K562 (cell line): Measurements from ENCODE around the gene SRMS. TPM values are rescaled to one million over a fixed set of nuclear protein-coding genes. Genes with fewer than 3 reads are reported as not detected.

Experiments used
- ATAC-seq: fragments of 200-7000 bp; cut with Tn5 transposase; 3 replicates; pipeline ENCODE4 v1.9.1; 2020; ENCODE audit warnings: moderate library complexity
- BruUV-seq: library from RNA; stranded (reverse); fragments of 400-500 nt; replicated peaks from 2 replicates; lab custom pipeline; 2021; lab: Mats Ljungman, UMichigan
- CTCF ChIA-PET: fragments of 300-600 bp; formaldehyde crosslinking; extraction: SDS; loops from one replicate; lab custom pipeline; 2021; ENCODE audit warnings: low intra/inter-chr PET ratio; lab: Yijun Ruan, JAX
- POLR2A ChIA-PET: fragments of 300-600, 350-650 bp; sonication (Branson Sonifier 250); formaldehyde crosslinking; extraction: SDS; loops from one replicate; lab custom pipeline; 2021; ENCODE audit warnings: antibody characterized with exemption, inconsistent platforms; lab: Yijun Ruan, JAX
- DNase-seq, 4 experiments: peaks; one replicate each; pipeline versions ENCODE4 v3.0.0 to v3.0.0-alpha.2; 2011 to 2018; ENCODE audit warnings: low spot score in 3 of 4, mixed read lengths in 3 of 4; ENCODE audit errors: extremely low read depth in 1 of 4
- FAIRE-seq: peaks from 2 replicates; lab custom pipeline; 2011; peaks lifted over from hg19 to GRCh38; lab: Jason Lieb, UNC
- H2AFZ ChIP-seq: 2 replicates; pipeline ENCODE4 v1.6.0; 2011; ENCODE audit warnings: low read depth, low read length, control low read depth, inconsistent platforms
- H3K27ac ChIP-seq: fragments of 200-600 bp; 3 replicates; pipeline ENCODE4 v1.8.0; 2011; ENCODE audit warnings: low read depth, mild to moderate bottlenecking, control low read depth, inconsistent platforms, low read length, moderate library complexity, mixed read lengths; ENCODE audit errors: extremely low read depth
- H3K27me3 ChIP-seq, 2 experiments: fragments of 300-600 bp in 1 of 2; 2 replicates in 1 of 2; 3 replicates in 1 of 2; pipeline versions ENCODE4 v1.6.0 to v1.8.0; 2011; ENCODE audit warnings: inconsistent platforms in 2 of 2, low read length in 2 of 2, mild to moderate bottlenecking in 1 of 2, mixed read lengths in 1 of 2, moderate library complexity in 1 of 2; ENCODE audit not compliant: control insufficient read depth in 2 of 2, insufficient read depth in 2 of 2
- H3K36me3 ChIP-seq: fragments of 300-600 bp; 3 replicates; pipeline ENCODE4 v1.8.0; 2011; ENCODE audit warnings: mild to moderate bottlenecking, low read length, inconsistent platforms; ENCODE audit not compliant: control insufficient read depth, insufficient read depth
- H3K4me1 ChIP-seq, 2 experiments: fragments of 200-600 bp in 1 of 2; replicated peaks in 1 of 2; 2 replicates in 1 of 2; 3 replicates in 1 of 2; pipeline versions ENCODE4 v1.5.1 to v1.8.0; 2011; ENCODE audit warnings: inconsistent platforms in 2 of 2, low read length in 2 of 2, mild to moderate bottlenecking in 1 of 2, mixed read lengths in 1 of 2, moderate library complexity in 1 of 2; ENCODE audit not compliant: control insufficient read depth in 2 of 2, insufficient read depth in 2 of 2
- H3K4me2 ChIP-seq: 2 replicates; pipeline ENCODE4 v1.6.1; 2011; ENCODE audit warnings: low read length, control low read depth, inconsistent platforms, mixed read lengths; ENCODE audit not compliant: insufficient read depth
- H3K4me3 ChIP-seq: fragments of 200-600 bp; sonication (generic), shearing (Covaris generic); 2 replicates; pipeline ENCODE4 v1.5.1; 2016; ENCODE audit warnings: control low read depth, inconsistent platforms
- H3K79me2 ChIP-seq: fragments of 200-600 bp; 3 replicates; pipeline ENCODE4 v1.8.0; 2011; ENCODE audit warnings: low read length, inconsistent platforms; ENCODE audit not compliant: control insufficient read depth, insufficient read depth
- H3K9ac ChIP-seq, 2 experiments: 2 replicates each; pipeline versions ENCODE4 v1.6.0 to v1.6.1; 2011; ENCODE audit warnings: low read depth in 2 of 2, low read length in 2 of 2, control low read depth in 1 of 2, inconsistent platforms in 1 of 2, mild to moderate bottlenecking in 1 of 2, mixed read lengths in 1 of 2; ENCODE audit not compliant: insufficient read depth in 1 of 2
- H3K9me1 ChIP-seq: one replicate; pipeline ENCODE4 v1.6.0; 2011; ENCODE audit warnings: inconsistent platforms, mild to moderate bottlenecking, low read length, moderate library complexity; ENCODE audit not compliant: control insufficient read depth, insufficient read depth
- H3K9me3 ChIP-seq: replicated peaks from 2 replicates; pipeline ENCODE4 v1.5.1; 2011; ENCODE audit warnings: low read depth, low read length, inconsistent platforms; ENCODE audit not compliant: control insufficient read depth, insufficient read depth
- H4K20me1 ChIP-seq: replicated peaks from 2 replicates; pipeline ENCODE4 v1.6.1; 2011; ENCODE audit warnings: low read length, inconsistent platforms, mixed read lengths; ENCODE audit not compliant: control insufficient read depth, insufficient read depth
- BHLHE40 ChIP-seq: IDR thresholded peaks from 2 replicates; pipeline ENCODE4 v1.6.1; 2011; ENCODE audit warnings: low read length, improper control_type of control experiment
- FOXP4 ChIP-seq: sonication (generic); formaldehyde crosslinking; IDR thresholded peaks from 2 replicates; pipeline ENCODE4 v1.8.0; 2022; ENCODE audit warnings: mild to moderate bottlenecking, missing genetic modification reagents, borderline replicate concordance
- RBM14 ChIP-seq: fragments of 200-400 bp; formaldehyde crosslinking; IDR thresholded peaks from 2 replicates; pipeline ENCODE4 v1.6.1; 2018; ENCODE audit warnings: low read depth, mild to moderate bottlenecking, low read length, moderate library complexity, borderline replicate concordance; ENCODE audit not compliant: insufficient read depth
- VEZF1 ChIP-seq: fragments of 200-800 bp; sonication (Bioruptor generic); IDR thresholded peaks from 2 replicates; pipeline ENCODE4 v1.6.1; 2017; ENCODE audit warnings: missing genetic modification characterization, missing compliant biosample characterization
- ZNF740 ChIP-seq, 3 experiments: fragments of 200-800 bp in 1 of 3; sonication (Bioruptor generic) in 1 of 3; sonication (generic) in 1 of 3; formaldehyde crosslinking in 1 of 3; IDR thresholded peaks; 2 replicates each; pipeline versions ENCODE4 v1.6.1 to v1.8.0; 2016 to 2022; ENCODE audit warnings: mild to moderate bottlenecking in 2 of 3, missing compliant biosample characterization in 2 of 3, missing genetic modification characterization in 2 of 3, missing genetic modification reagents in 1 of 3
- WGBS: fragments of 100-300 bp; shearing (Covaris generic); methylation state at CpG from one replicate; pipeline ENCODE4 v1.1.6; 2016; ENCODE audit warnings: low coverage, mixed read lengths; ENCODE audit not compliant: insufficient coverage; ENCODE audit errors: missing lambda C conversion rate; 5-methylcytosine and 5-hydroxymethylcytosine counted together
- in situ Hi-C: fragments of 300-500 bp; cut with MboI; formaldehyde crosslinking; loops from 4 replicates; pipeline ENCODE4 v1.15.0; 2018; ENCODE audit warnings: inconsistent platforms, mixed read lengths
- intact Hi-C: fragments of 100-400 bp; cut with micrococcal nuclease; formaldehyde crosslinking; loops from 2 replicates; pipeline ENCODE4 v1.14.2; 2022
- polyA plus RNA-seq, 8 experiments: library from polyadenylated mRNA; depleted of rRNA in 4 of 8; stranded (reverse) in 5 of 8; unstranded in 3 of 8; fragments of >200 nt; fragmentation: Nextera tagmentation in 2 of 8; fragmentation: Illumina TruSeq in 1 of 8; extraction: Ambion mirVana in 2 of 8; extraction: Trizol in 1 of 8; gene quantifications; 2 replicates each; pipeline versions ENCODE4 v1.2.1 to v1.2.3, GENCODE V29; 2011 to 2014; ENCODE audit warnings: inconsistent platforms in 1 of 8, missing spikeins in 1 of 8
- total RNA-seq, 7 experiments: library from RNA; depleted of rRNA in 6 of 7; stranded (reverse); fragments of >200 nt in 6 of 7; fragmentation: Illumina TruSeq in 2 of 7; extraction: Trizol in 2 of 7; gene quantifications; 2 replicates each; pipeline versions ENCODE4 v1.2.1 to v1.2.3, GENCODE V29; 2011 to 2021; ENCODE audit warnings: low replicate concordance in 1 of 7
- TF ChIP-seq, protein P1 (sequence below): IDR thresholded peaks from 3 replicates; pipeline ENCODE4 v1.6.1; 2011; ENCODE audit warnings: borderline replicate concordance, mild to moderate bottlenecking, moderate library complexity; ENCODE audit not compliant: insufficient read length; ENCODE audit errors: extremely low read depth

The SRMS gene
- total and polyA plus RNA-seq, 9 of the 15 experiments (the other 6 are each of a cell fraction or from before 2014, with no cell fraction given), result 0.07 TPM; not detected in 8

GRCh38 chr20:63549019-63549418 lies 1.5 kb upstream of the SRMS start:
- Histone ChIP-seq H3K9ac (peak overlapping the region in 1 of 2 experiments; percentile 83; a peak in 1 of 4 replicates), H3K4me2 (no peak overlapping the region)

More at GRCh38 chr20:63549019-63549418, 1.5 kb upstream of the SRMS start:
- intact Hi-C loops, result no loop called here
- Histone ChIP-seq H4K20me1 (no peaks in the 10 kb centered on the region), H3K79me2 (no peaks in the 10 kb centered on the region), H3K9me1 (no peaks in the 10 kb centered on the region), H3K4me1 (peaks cover 10 to 68% of the 10 kb centered on the region in 2 experiments), H3K27ac (no peak overlapping the region), H3K9me3 (no peaks in the 10 kb centered on the region), H3K36me3 (no peaks in the 10 kb centered on the region)
- BruUV-seq, result no TSS peak
- ATAC-seq (no peak), FAIRE-seq (no peak)
- POLR2A ChIA-PET, result no interaction called here
- TF ChIP-seq FOXP4 (CRISPR knock-in tag) (no peak), RBM14 (no peak), BHLHE40 (peak; percentile 46; the same call in 1 of the 2 replicates), VEZF1 (CRISPR knock-in tag) (peak; percentile 64), ZNF740 (CRISPR knock-in tag; IDR thresholded peaks at IDR 0.05) (0 out of 2 replicates have a peak, but pooled peaks have one; percentile 37), ZNF740 (tag; IDR thresholded peaks at IDR 0.05) (no peak)
- TF ChIP-seq, protein P1, sequence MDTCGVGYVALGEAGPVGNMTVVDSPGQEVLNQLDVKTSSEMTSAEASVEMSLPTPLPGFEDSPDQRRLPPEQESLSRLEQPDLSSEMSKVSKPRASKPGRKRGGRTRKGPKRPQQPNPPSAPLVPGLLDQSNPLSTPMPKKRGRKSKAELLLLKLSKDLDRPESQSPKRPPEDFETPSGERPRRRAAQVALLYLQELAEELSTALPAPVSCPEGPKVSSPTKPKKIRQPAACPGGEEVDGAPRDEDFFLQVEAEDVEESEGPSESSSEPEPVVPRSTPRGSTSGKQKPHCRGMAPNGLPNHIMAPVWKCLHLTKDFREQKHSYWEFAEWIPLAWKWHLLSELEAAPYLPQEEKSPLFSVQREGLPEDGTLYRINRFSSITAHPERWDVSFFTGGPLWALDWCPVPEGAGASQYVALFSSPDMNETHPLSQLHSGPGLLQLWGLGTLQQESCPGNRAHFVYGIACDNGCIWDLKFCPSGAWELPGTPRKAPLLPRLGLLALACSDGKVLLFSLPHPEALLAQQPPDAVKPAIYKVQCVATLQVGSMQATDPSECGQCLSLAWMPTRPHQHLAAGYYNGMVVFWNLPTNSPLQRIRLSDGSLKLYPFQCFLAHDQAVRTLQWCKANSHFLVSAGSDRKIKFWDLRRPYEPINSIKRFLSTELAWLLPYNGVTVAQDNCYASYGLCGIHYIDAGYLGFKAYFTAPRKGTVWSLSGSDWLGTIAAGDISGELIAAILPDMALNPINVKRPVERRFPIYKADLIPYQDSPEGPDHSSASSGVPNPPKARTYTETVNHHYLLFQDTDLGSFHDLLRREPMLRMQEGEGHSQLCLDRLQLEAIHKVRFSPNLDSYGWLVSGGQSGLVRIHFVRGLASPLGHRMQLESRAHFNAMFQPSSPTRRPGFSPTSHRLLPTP, result no peak
- TF ChIP-seq, all 486 proteins: peak for 3
- CTCF ChIA-PET, result no interaction called here
- Histone ChIP-seq H3K4me3 (no peak overlapping the region), H2AFZ (no peak overlapping the region), H3K27me3 (peaks cover 0 to 36% of the 10 kb centered on the region in 2 experiments; a peak in 4 of 5 replicates)
- DNase-seq, result peak in 2 of 4 experiments; percentile 55 to 58
- in situ Hi-C loops, result no loop called here
- WGBS, result 15% methylated on average over 2 of the region's 25 CpGs
